HepG2 (cell line): Measurements from ENCODE around the gene MEIOB. TPM values are rescaled to one million over a fixed set of nuclear protein-coding genes. Genes with fewer than 3 reads are reported as not detected.

Experiments used
- ATAC-seq: fragments of 200-7000 bp; cut with Tn5 transposase; 3 replicates; pipeline ENCODE4 v1.9.1; 2020; ENCODE audit warnings: mild to moderate bottlenecking, moderate library complexity
- BruUV-seq: library from RNA; stranded (reverse); fragments of 400-500 nt; replicated peaks from 2 replicates; lab custom pipeline; 2021; lab: Mats Ljungman, UMichigan
- CTCF ChIA-PET: fragments of 300-600 bp; formaldehyde crosslinking; extraction: SDS; loops from one replicate; lab custom pipeline; 2021; ENCODE audit warnings: low total read pairs, inconsistent platforms, low intra/inter-chr PET ratio; lab: Yijun Ruan, JAX
- POLR2A ChIA-PET: fragments of 350-600 bp; sonication (Branson Sonifier 250); formaldehyde crosslinking; loops from one replicate; lab custom pipeline; 2020; ENCODE audit warnings: antibody characterized with exemption, inconsistent platforms; lab: Yijun Ruan, JAX
- DNase-seq: peaks from one replicate; pipeline ENCODE4 v3.0.0-alpha.2; 2015; ENCODE audit warnings: low spot score
- FAIRE-seq: peaks from 3 replicates; lab custom pipeline; 2011; peaks lifted over from hg19 to GRCh38; lab: Jason Lieb, UNC
- H2AFZ ChIP-seq: one replicate; pipeline ENCODE4 v1.6.1; 2011; ENCODE audit warnings: low read length, inconsistent platforms
- H3K27ac ChIP-seq: fragments of 300-600 bp; 3 replicates; pipeline ENCODE4 v1.8.0; 2011; ENCODE audit warnings: mixed run types, mild to moderate bottlenecking, mixed read lengths, low read length, inconsistent platforms; ENCODE audit not compliant: insufficient read depth; ENCODE audit errors: extremely low read length
- H3K27me3 ChIP-seq, 2 experiments: fragments of 200-600 bp in 1 of 2; 2 replicates in 1 of 2; 3 replicates in 1 of 2; pipeline versions ENCODE4 v1.6.0 to v1.8.0; 2011; ENCODE audit warnings: low read length in 2 of 2, mild to moderate bottlenecking in 2 of 2, moderate library complexity in 2 of 2, inconsistent platforms in 1 of 2; ENCODE audit not compliant: insufficient read depth in 2 of 2, control insufficient read depth in 1 of 2
- H3K36me3 ChIP-seq, 2 experiments: fragments of 200-600 bp in 1 of 2; replicated peaks in 1 of 2; 2 replicates in 1 of 2; 3 replicates in 1 of 2; pipeline versions ENCODE4 v1.5.1 to v1.8.0; 2011; ENCODE audit warnings: low read length in 2 of 2, inconsistent platforms in 1 of 2; ENCODE audit not compliant: insufficient read depth in 2 of 2, control insufficient read depth in 1 of 2
- H3K4me1 ChIP-seq: 2 replicates; pipeline ENCODE4 v1.5.1; 2012; ENCODE audit warnings: low read length, inconsistent platforms; ENCODE audit not compliant: insufficient read depth
- H3K4me2 ChIP-seq: 2 replicates; pipeline ENCODE4 v1.6.0; 2011; ENCODE audit warnings: low read depth, low read length, inconsistent platforms
- H3K4me3 ChIP-seq, 3 experiments: fragments of 200-600 bp in 1 of 3; sonication (generic), shearing (Covaris generic) in 1 of 3; replicated peaks in 1 of 3; 2 replicates each; pipeline ENCODE4 v1.5.1; 2011 to 2016; ENCODE audit warnings: low read length in 3 of 3, inconsistent platforms in 2 of 3, low read depth in 2 of 3, mild to moderate bottlenecking in 2 of 3, control low read depth in 1 of 3, mixed read lengths in 1 of 3; ENCODE audit not compliant: insufficient read depth in 1 of 3
- H3K79me2 ChIP-seq: one replicate; pipeline ENCODE4 v1.6.1; 2011; ENCODE audit warnings: low read length, inconsistent platforms; ENCODE audit not compliant: insufficient read depth
- H3K9ac ChIP-seq: 2 replicates; pipeline ENCODE4 v1.6.0; 2011; ENCODE audit warnings: mild to moderate bottlenecking, low read depth, low read length, inconsistent platforms; ENCODE audit not compliant: insufficient read depth
- H3K9me3 ChIP-seq: 2 replicates; pipeline ENCODE4 v1.5.1; 2012; ENCODE audit warnings: mild to moderate bottlenecking, low read length
- H4K20me1 ChIP-seq: 2 replicates; pipeline ENCODE4 v1.6.0; 2011; ENCODE audit warnings: inconsistent platforms, mild to moderate bottlenecking, low read length, moderate library complexity; ENCODE audit not compliant: insufficient read depth
- ATF5 ChIP-seq: sonication (generic); formaldehyde crosslinking; IDR thresholded peaks from 2 replicates; pipeline ENCODE4 v1.4.0; 2020; ENCODE audit warnings: mild to moderate bottlenecking, low read depth, missing genetic modification reagents
- MIXL1 ChIP-seq: IDR thresholded peaks from 2 replicates; pipeline ENCODE4 v1.6.1; 2016
- ZNF142 ChIP-seq: sonication (generic); formaldehyde crosslinking; IDR thresholded peaks from 2 replicates; pipeline ENCODE4 v1.4.0; 2020; ENCODE audit warnings: missing genetic modification reagents
- ZNF577 ChIP-seq: sonication (generic); formaldehyde crosslinking; IDR thresholded peaks from 2 replicates; pipeline ENCODE4 v1.4.0; 2020; ENCODE audit warnings: mild to moderate bottlenecking, low read depth, missing genetic modification reagents, borderline replicate concordance
- ZSCAN12 ChIP-seq: sonication (generic); formaldehyde crosslinking; IDR thresholded peaks from 2 replicates; pipeline ENCODE4 v1.9.0; 2021; ENCODE audit warnings: mild to moderate bottlenecking, missing genetic modification reagents
- WGBS: methylation state at CpG from one replicate; pipeline ENCODE4 v1.1.6; 2017; ENCODE audit warnings: low lambda C conversion rate; 5-methylcytosine and 5-hydroxymethylcytosine counted together
- in situ Hi-C: cut with HindIII; loops from 2 replicates; pipeline ENCODE4 v1.10.0; 2017; ENCODE audit warnings: low pct_unique_long_range_greater_than_20kb; ENCODE audit not compliant: extremely low pct_ligation_motif_present
- intact Hi-C: fragments of 100-400 bp; cut with micrococcal nuclease; formaldehyde crosslinking; loops from one replicate; pipeline ENCODE4 v1.10.0; 2022; ENCODE audit not compliant: unreplicated experiment
- polyA plus RNA-seq, 8 experiments: library from polyadenylated mRNA; depleted of rRNA in 3 of 8; stranded (reverse) in 7 of 8; unstranded in 1 of 8; fragments of >200 nt; fragmentation: Illumina TruSeq in 4 of 8; extraction: Trizol in 4 of 8; gene quantifications; 2 replicates each; pipeline versions ENCODE4 v1.2.1 to v1.2.3, GENCODE V29; 2011 to 2016; ENCODE audit warnings: low read depth in 4 of 8, missing spikeins in 1 of 8, mixed read lengths in 1 of 8; ENCODE audit not compliant: insufficient read depth in 1 of 8
- total RNA-seq, 5 experiments: library from RNA; depleted of rRNA; stranded (reverse); fragments of >200 nt; fragmentation: Illumina TruSeq; extraction: Trizol; gene quantifications; 2 replicates each; pipeline ENCODE4 v1.2.3, GENCODE V29; 2016; ENCODE audit warnings: low read depth in 1 of 5
- TF ChIP-seq, protein P1 (sequence below): sonication (generic); formaldehyde crosslinking; IDR thresholded peaks from 2 replicates; pipeline ENCODE4 v1.5.0; 2020; ENCODE audit warnings: mild to moderate bottlenecking, missing genetic modification reagents

MEIOB gene
- total and polyA plus RNA-seq, 2 of the 13 experiments (the other 11 are each of a cell fraction or from before 2014, with no cell fraction given): 0.17 TPM; not detected in 1

- no peak for TF ChIP-seq ATF5 (CRISPR knock-in tag)
Observed at GRCh38 chr16:1906846-1907165, 34.8 kb upstream of the MEIOB start (continued).

GRCh38 chr16:1906055-1906845 is 34.3 kb upstream of the MEIOB start:
- H3K27me3 ChIP-seq: peaks cover 20 to 69% of the 10 kb centered on the region in 2 experiments
- H3K4me1 ChIP-seq: no peaks in the 10 kb centered on the region
- H3K4me3 ChIP-seq: no peak overlapping the region
- H2AFZ ChIP-seq: no peak overlapping the region
- 38% methylated on average over 19 of the region's 31 CpGs for WGBS
- FAIRE-seq: no peak
- H3K4me2 ChIP-seq: no peak overlapping the region
- BruUV-seq: no TSS peak
- DNase-seq: no peak
- POLR2A ChIA-PET: no interaction called here
- no peaks in the 10 kb centered on the region for H4K20me1 ChIP-seq
- H3K9me3 ChIP-seq: no peaks in the 10 kb centered on the region
- CTCF ChIA-PET: no interaction called here
- TF ChIP-seq ZSCAN12 (CRISPR knock-in tag) (no peak), ZNF577 (CRISPR knock-in tag) (no peak), ZNF142 (no peak), MIXL1 (CRISPR knock-in tag) (no peak)
- TF ChIP-seq, protein P1, sequence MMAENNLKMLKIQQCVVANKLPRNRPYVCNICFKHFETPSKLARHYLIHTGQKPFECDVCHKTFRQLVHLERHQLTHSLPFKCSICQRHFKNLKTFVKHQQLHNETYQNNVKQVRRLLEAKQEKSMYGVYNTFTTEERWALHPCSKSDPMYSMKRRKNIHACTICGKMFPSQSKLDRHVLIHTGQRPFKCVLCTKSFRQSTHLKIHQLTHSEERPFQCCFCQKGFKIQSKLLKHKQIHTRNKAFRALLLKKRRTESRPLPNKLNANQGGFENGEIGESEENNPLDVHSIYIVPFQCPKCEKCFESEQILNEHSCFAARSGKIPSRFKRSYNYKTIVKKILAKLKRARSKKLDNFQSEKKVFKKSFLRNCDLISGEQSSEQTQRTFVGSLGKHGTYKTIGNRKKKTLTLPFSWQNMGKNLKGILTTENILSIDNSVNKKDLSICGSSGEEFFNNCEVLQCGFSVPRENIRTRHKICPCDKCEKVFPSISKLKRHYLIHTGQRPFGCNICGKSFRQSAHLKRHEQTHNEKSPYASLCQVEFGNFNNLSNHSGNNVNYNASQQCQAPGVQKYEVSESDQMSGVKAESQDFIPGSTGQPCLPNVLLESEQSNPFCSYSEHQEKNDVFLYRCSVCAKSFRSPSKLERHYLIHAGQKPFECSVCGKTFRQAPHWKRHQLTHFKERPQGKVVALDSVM: no peak
- in situ Hi-C loops: no loop called here
- intact Hi-C loops: no loop called here
- no peak overlapping the region for H3K9ac ChIP-seq
- no peaks in the 10 kb centered on the region for H3K79me2 ChIP-seq
- ATAC-seq: no peak; the same call in 2 of the 3 replicates
- no peaks in the 10 kb centered on the region for H3K36me3 ChIP-seq
- H3K27ac ChIP-seq: no peak overlapping the region
